ENCODE measurements around the gene TBC1D13. TPM values are rescaled to one million over a fixed set of nuclear protein-coding genes. Genes with fewer than 3 reads are reported as not detected.
A peak's percentile ranks its signal among the peaks of the same experiment; 100 is the strongest.

TBC1D13 gene
- total and polyA plus RNA-seq, 2 donors from 2014 or later = 29.0 to 38.5 TPM

DNA sequence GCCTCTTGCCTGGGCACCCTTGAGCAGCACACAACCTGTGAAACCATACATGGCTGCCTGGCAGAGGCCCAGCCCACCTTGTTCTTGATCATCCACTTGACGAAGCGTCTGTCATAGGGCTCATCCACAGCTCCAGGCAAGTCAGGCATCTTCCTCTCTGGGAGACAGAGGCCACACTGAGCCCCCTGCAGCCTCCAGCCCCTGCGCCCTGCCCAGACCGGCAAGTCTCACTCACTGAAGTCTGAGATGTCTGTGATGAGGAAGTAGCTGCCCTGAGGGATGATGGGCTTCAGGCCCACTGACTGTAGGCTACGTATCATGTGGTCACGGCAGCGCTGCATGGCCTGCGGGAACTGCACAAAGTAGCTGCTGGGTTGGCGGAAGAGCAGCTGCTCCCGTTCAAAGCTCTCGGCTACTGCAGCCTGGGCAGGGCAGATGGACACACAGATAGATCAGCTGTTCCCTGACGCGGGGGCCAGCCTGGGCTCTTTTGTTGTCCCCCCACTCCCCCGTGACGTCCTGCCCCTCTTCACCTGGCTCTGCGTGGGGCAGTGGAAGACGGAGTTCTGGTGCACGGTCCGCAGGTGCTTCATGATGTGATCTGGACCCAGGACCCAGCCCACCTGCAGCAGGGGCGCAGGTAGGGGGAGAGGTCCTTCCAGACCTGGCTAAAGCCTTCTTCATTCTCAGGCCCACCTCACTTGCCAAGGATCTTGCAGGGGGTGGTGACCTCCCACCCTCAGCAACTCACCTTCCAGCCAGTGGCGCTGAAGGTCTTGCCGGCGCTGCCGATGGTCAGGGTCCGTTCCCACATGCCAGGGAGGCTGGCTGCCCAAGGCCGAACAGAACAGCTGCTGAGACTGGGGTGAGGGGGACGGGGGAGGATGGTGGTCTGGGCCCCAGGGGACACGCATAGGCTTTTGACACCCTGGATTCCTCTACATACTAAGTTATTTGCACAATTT is 48.5 kb downstream of the TBC1D13 start:
- FAIRE-seq (no peak), DNase-seq (peak in 2 of 5 donors; percentile 25 to 61)
- H3K27me3 ChIP-seq (ENCODE audit: control insufficient read depth, insufficient read depth, low read length) = no peaks in the 10 kb centered on the region
- H3K4me3 ChIP-seq (ENCODE audit: low read length in 3 of 3) = no peak overlapping the region
- TF ChIP-seq, protein P1, sequence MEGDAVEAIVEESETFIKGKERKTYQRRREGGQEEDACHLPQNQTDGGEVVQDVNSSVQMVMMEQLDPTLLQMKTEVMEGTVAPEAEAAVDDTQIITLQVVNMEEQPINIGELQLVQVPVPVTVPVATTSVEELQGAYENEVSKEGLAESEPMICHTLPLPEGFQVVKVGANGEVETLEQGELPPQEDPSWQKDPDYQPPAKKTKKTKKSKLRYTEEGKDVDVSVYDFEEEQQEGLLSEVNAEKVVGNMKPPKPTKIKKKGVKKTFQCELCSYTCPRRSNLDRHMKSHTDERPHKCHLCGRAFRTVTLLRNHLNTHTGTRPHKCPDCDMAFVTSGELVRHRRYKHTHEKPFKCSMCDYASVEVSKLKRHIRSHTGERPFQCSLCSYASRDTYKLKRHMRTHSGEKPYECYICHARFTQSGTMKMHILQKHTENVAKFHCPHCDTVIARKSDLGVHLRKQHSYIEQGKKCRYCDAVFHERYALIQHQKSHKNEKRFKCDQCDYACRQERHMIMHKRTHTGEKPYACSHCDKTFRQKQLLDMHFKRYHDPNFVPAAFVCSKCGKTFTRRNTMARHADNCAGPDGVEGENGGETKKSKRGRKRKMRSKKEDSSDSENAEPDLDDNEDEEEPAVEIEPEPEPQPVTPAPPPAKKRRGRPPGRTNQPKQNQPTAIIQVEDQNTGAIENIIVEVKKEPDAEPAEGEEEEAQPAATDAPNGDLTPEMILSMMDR (IDR thresholded peaks at IDR 0.05; ENCODE audit: borderline replicate concordance, extremely low read depth, insufficient read depth) = no peak
- intact Hi-C loops (cut with DNase I) = no loop called here
- H3K9ac ChIP-seq (ENCODE audit: low read length in 3 of 3) = no peak overlapping the region
- H3K27ac ChIP-seq (ENCODE audit: low read depth in 2 of 2, low read length in 2 of 2) = no peak overlapping the region
- H3K36me3 ChIP-seq (ENCODE audit: control insufficient read depth in 2 of 3, insufficient read depth in 3 of 3, low read length in 3 of 3) = peaks cover 0 to 4% (median 0%) of the 10 kb centered on the region in 3 donors
- no peaks in the 10 kb centered on the region for H3K9me3 ChIP-seq (ENCODE audit: control insufficient read depth in 2 of 3, insufficient read depth in 1 of 3, low read length in 3 of 3)
- H3K4me1 ChIP-seq (ENCODE audit: control insufficient read depth in 2 of 3, insufficient read depth in 2 of 3, low read depth in 1 of 3, low read length in 3 of 3) = no peaks in the 10 kb centered on the region

DNA sequence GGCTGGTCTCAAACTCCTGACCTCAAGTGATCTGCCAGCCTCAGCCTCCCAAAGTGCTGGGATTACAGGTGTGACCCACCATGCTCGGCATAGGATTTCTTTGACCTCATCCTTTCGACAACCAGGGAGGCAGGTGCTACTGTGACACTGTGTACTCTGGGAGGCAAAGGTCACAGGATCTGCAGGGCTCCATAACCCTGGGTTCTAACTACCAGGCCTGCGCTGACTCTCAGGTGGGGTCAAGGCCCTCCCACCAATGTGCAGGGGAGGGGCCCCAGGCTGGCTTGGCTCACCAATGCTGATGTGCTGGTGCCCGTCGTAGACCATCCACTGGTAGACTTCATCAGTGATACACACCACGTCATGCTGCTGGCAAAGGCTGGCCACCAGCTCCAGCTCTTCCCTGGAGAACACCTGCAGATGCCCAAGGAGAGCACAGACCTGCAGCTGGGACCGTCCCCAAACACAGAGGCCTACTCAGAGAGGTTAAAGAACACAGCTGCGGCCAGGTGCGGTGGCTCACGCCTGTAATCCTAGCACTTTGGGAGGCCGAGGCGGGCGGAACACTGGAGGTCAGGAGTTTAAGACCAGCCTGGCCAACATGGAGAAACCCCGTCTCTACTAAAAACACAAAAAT is 49.6 kb downstream of the TBC1D13 start:
- Histone ChIP-seq H3K4me1 (ENCODE audit: control insufficient read depth in 2 of 3, insufficient read depth in 2 of 3, low read depth in 1 of 3, low read length in 3 of 3) (no peaks in the 10 kb centered on the region), H3K4me3 (ENCODE audit: low read length in 3 of 3) (no peak overlapping the region), H3K36me3 (ENCODE audit: control insufficient read depth in 2 of 3, insufficient read depth in 3 of 3, low read length in 3 of 3) (peaks cover 0 to 4% (median 0%) of the 10 kb centered on the region in 3 donors), H3K27ac (ENCODE audit: low read depth in 2 of 2, low read length in 2 of 2) (no peak overlapping the region), H3K9ac (ENCODE audit: low read length in 3 of 3) (no peak overlapping the region), H3K27me3 (ENCODE audit: control insufficient read depth, insufficient read depth, low read length) (no peaks in the 10 kb centered on the region), H3K9me3 (ENCODE audit: control insufficient read depth in 2 of 3, insufficient read depth in 1 of 3, low read length in 3 of 3) (no peaks in the 10 kb centered on the region)
- TF ChIP-seq, protein P1 (IDR thresholded peaks at IDR 0.05; ENCODE audit: borderline replicate concordance, extremely low read depth, insufficient read depth) = no peak
- intact Hi-C loops (cut with DNase I) = no loop called here
- no peak for FAIRE-seq
- DNase-seq = peak in 2 of 5 donors; percentile 23 to 39

DNA sequence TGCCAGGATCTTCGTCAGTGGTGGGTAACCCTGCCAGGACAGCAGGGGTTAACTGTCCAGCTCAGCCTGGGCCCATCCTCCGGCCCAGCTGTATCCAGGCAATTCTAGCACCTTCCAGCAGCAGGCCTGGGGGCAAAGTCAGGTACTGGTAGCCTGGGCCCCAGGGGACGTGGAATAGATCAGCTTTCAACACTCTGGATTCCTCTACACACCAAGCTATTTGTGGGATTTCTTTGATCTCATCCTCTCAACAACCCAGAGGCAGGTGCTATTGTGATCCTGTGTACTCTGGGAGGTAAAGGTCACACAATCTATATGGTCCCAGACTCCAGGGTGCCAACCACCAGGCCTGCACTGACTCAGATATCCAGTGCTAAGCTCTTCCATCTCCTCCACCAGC is 51.3 kb downstream of the TBC1D13 start:
- TF ChIP-seq, protein P1 (IDR thresholded peaks at IDR 0.05; ENCODE audit: borderline replicate concordance, extremely low read depth, insufficient read depth) = no peak
- Histone ChIP-seq H3K36me3 (ENCODE audit: control insufficient read depth in 2 of 3, insufficient read depth in 3 of 3, low read length in 3 of 3) (peaks cover 0 to 8% (median 0%) of the 10 kb centered on the region in 3 donors), H3K27ac (ENCODE audit: low read depth in 2 of 2, low read length in 2 of 2) (no peak overlapping the region), H3K27me3 (ENCODE audit: control insufficient read depth, insufficient read depth, low read length) (no peaks in the 10 kb centered on the region), H3K4me1 (ENCODE audit: control insufficient read depth in 2 of 3, insufficient read depth in 2 of 3, low read depth in 1 of 3, low read length in 3 of 3) (no peaks in the 10 kb centered on the region), H3K9ac (ENCODE audit: low read length in 3 of 3) (no peak overlapping the region), H3K9me3 (ENCODE audit: control insufficient read depth in 2 of 3, insufficient read depth in 1 of 3, low read length in 3 of 3) (no peaks in the 10 kb centered on the region), H3K4me3 (ENCODE audit: low read length in 3 of 3) (no peak overlapping the region)
- no peak for FAIRE-seq
- peak in 2 of 5 donors; percentile 15 to 20 for DNase-seq
- intact Hi-C loops (cut with DNase I) = no loop called here
